ENCODE results near the gene KCNT1.

The KCNT1 gene

GRCh38 chr9:135741276-135742219 lies 39.6 kb downstream of the KCNT1 start:
- no peaks in the 10 kb centered on the region for H3K4me1 ChIP-seq (ENCODE audit: low read length)
- H3K4me2 ChIP-seq (ENCODE audit: low read length) = no peak overlapping the region
- no peak overlapping the region for H3K4me3 ChIP-seq (ENCODE audit: low read length)
- no peak overlapping the region for H3K27ac ChIP-seq (ENCODE audit: low read length)
- peaks cover 3% of the 10 kb centered on the region; the same call in 1 of the 2 replicates for H3K27me3 ChIP-seq (ENCODE audit: low read depth, low read length)
- no peaks in the 10 kb centered on the region for H3K79me2 ChIP-seq (ENCODE audit: low read length)
- no peak for TF ChIP-seq EZH2phosphoT487 (IDR thresholded peaks at IDR 0.05; ENCODE audit: low read depth)
- TF ChIP-seq CTCF (IDR thresholded peaks at IDR 0.05; ENCODE audit: low read depth, low read length) = no peak
- no peaks in the 10 kb centered on the region for H3K9me3 ChIP-seq (ENCODE audit: insufficient read depth, low read length)
- no peaks in the 10 kb centered on the region for H3K36me3 ChIP-seq (replicated peaks; ENCODE audit: low read depth, low read length)
- no peaks in the 10 kb centered on the region for H4K20me1 ChIP-seq (ENCODE audit: insufficient read depth, low read length)
- H2AFZ ChIP-seq (ENCODE audit: low read depth, low read length) = no peak overlapping the region
- no peak overlapping the region for H3K9ac ChIP-seq (ENCODE audit: low read length)

- Histone ChIP-seq H3K27me3 (ENCODE audit: low read depth, low read length) (peaks cover 3% of the 10 kb centered on the region; the same call in 1 of the 2 replicates), H3K36me3 (replicated peaks; ENCODE audit: low read depth, low read length) (no peaks in the 10 kb centered on the region), H3K9me3 (ENCODE audit: insufficient read depth, low read length) (no peaks in the 10 kb centered on the region), H3K4me3 (ENCODE audit: low read length) (no peak overlapping the region), H4K20me1 (ENCODE audit: insufficient read depth, low read length) (no peaks in the 10 kb centered on the region), H3K79me2 (ENCODE audit: low read length) (no peaks in the 10 kb centered on the region), H2AFZ (ENCODE audit: low read depth, low read length) (no peak overlapping the region), H3K4me2 (ENCODE audit: low read length) (no peak overlapping the region), H3K27ac (ENCODE audit: low read length) (no peak overlapping the region), H3K9ac (ENCODE audit: low read length) (no peak overlapping the region), H3K4me1 (ENCODE audit: low read length) (no peaks in the 10 kb centered on the region)
- TF ChIP-seq EZH2phosphoT487 (IDR thresholded peaks at IDR 0.05; ENCODE audit: low read depth) (no peak), CTCF (IDR thresholded peaks at IDR 0.05; ENCODE audit: low read depth, low read length) (no peak)
Observed at GRCh38 chr9:135743021-135743420, 41.0 kb downstream of the KCNT1 start.

- no peak overlapping the region for H3K4me3 ChIP-seq (ENCODE audit: low read length)
- no peak overlapping the region for H3K4me2 ChIP-seq (ENCODE audit: low read length)
- no peak overlapping the region for H3K9ac ChIP-seq (ENCODE audit: low read length)
- no peak overlapping the region for H3K27ac ChIP-seq (ENCODE audit: low read length)
- no peak overlapping the region for H2AFZ ChIP-seq (ENCODE audit: low read depth, low read length)
- H3K27me3 ChIP-seq (ENCODE audit: low read depth, low read length) = peaks cover 3% of the 10 kb centered on the region; the same call in 1 of the 2 replicates
- no peaks in the 10 kb centered on the region for H3K9me3 ChIP-seq (ENCODE audit: insufficient read depth, low read length)
- no peaks in the 10 kb centered on the region for H3K79me2 ChIP-seq (ENCODE audit: low read length)
- H3K36me3 ChIP-seq (replicated peaks; ENCODE audit: low read depth, low read length) = no peaks in the 10 kb centered on the region
- no peaks in the 10 kb centered on the region for H3K4me1 ChIP-seq (ENCODE audit: low read length)
- H4K20me1 ChIP-seq (ENCODE audit: insufficient read depth, low read length) = no peaks in the 10 kb centered on the region
- TF ChIP-seq EZH2phosphoT487 (IDR thresholded peaks at IDR 0.05; ENCODE audit: low read depth) (no peak), CTCF (IDR thresholded peaks at IDR 0.05; ENCODE audit: low read depth, low read length) (no peak)
Observed at GRCh38 chr9:135743546-135744332, 41.8 kb downstream of the KCNT1 start.

All from OCI-LY3 (cell line).